Measurements from ENCODE around the gene CDS1. TPM values are rescaled to one million over a fixed set of nuclear protein-coding genes. Genes with fewer than 3 reads are reported as not detected.

The CDS1 gene
- total and polyA plus RNA-seq, 7 experiments from 2014 or later, result 0.39 to 0.95 (median 0.71) TPM; not detected in 1

DNA sequence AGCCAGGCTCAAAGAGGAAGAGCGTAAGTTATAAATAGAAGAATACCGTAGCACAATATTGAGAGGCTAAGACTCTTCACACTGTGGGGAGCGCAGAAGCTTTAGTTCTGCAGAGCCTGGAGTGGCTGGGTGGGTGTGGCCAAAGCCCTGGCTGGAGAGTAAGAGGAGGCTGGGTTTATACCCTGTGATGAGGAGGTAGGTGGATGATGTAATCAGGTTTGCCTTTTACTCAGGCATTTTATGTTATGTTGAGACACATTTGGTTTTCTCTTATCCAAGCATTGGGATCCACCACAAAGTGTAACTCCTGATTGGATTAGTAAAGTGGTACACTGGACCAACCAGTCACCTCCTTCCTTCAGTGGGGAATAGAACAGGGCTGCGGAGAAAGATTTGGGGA lies 13.9 kb downstream of the CDS1 start:
- Mint-ChIP-seq H3K4me3 (no peak overlapping the region), H3K27ac (no peak overlapping the region), H3K27me3 (peaks cover 0 to 17% (median 3%) of the 10 kb centered on the region in 5 donors), H3K4me1 (no peaks in the 10 kb centered on the region), H3K9me3 (no peaks in the 10 kb centered on the region), H3K36me3 (peaks cover 0 to 8% (median 0%) of the 10 kb centered on the region in 5 donors)
- H3K27me3 ChIP-seq (ENCODE audit: control insufficient read depth in 2 of 2, insufficient read depth in 2 of 2, low read length in 2 of 2), result no peaks in the 10 kb centered on the region
- H3K9me3 ChIP-seq (ENCODE audit: control insufficient read depth in 2 of 3, low read length in 3 of 3), result no peaks in the 10 kb centered on the region
- H3K4me3 ChIP-seq (ENCODE audit: low read length), result no peak overlapping the region
- ChIA-PET POLR2A (interaction anchor here (0.6 kb wide), 1 partner anchor 145 kb away, joined by 3 read pairs; no protein-coding TSS in a partner anchor), CTCF (no interaction called here)
- H3K27ac ChIP-seq (ENCODE audit: low read depth, low read length), result no peak overlapping the region
- no peaks in the 10 kb centered on the region for H3K36me3 ChIP-seq (ENCODE audit: control insufficient read depth in 2 of 3, insufficient read depth in 3 of 3, low read length in 3 of 3)
- no peaks in the 10 kb centered on the region for H3K4me1 ChIP-seq (ENCODE audit: control insufficient read depth in 2 of 2, insufficient read depth in 2 of 2, low read length in 2 of 2)
- no peak for DNase-seq
- no peak for ATAC-seq
- intact Hi-C loops (cut with micrococcal nuclease), result no loop called here

DNA sequence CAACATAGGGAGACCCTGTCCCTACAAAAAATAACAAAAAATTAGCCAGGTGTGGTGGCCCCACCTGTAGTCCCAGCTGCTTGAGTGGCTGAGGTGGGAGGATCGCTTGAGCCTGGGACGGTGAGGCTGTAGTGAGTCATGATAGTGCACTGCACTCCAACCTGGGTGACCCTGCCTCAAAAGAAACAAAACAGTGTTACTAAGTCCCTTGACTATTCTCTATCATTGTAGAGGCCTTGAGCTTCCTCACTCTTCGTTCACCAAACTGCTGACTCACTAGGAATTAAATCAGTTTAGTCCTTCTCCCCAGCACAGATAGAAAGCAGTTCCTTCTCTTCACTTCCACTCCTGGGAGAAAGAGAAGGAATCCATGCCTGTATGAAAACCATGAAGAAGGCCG lies 14.5 kb downstream of the CDS1 start:
- intact Hi-C loops (cut with micrococcal nuclease), result no loop called here
- no peaks in the 10 kb centered on the region for H3K9me3 Mint-ChIP-seq
- H3K4me1 Mint-ChIP-seq, result no peaks in the 10 kb centered on the region
- no peaks in the 10 kb centered on the region for H3K27me3 ChIP-seq (ENCODE audit: control insufficient read depth in 2 of 2, insufficient read depth in 2 of 2, low read length in 2 of 2)
- H3K4me3 ChIP-seq (ENCODE audit: low read length), result no peak overlapping the region
- H3K36me3 Mint-ChIP-seq, result peaks cover 0 to 8% (median 0%) of the 10 kb centered on the region in 5 donors
- H3K27ac Mint-ChIP-seq, result no peak overlapping the region
- no peaks in the 10 kb centered on the region for H3K4me1 ChIP-seq (ENCODE audit: control insufficient read depth in 2 of 2, insufficient read depth in 2 of 2, low read length in 2 of 2)
- POLR2A ChIA-PET, result no interaction called here
- H3K4me3 Mint-ChIP-seq, result no peak overlapping the region
- no peaks in the 10 kb centered on the region for H3K36me3 ChIP-seq (ENCODE audit: control insufficient read depth in 2 of 3, insufficient read depth in 3 of 3, low read length in 3 of 3)
- CTCF ChIA-PET, result no interaction called here
- ATAC-seq (no peak), DNase-seq (no peak)
- H3K27me3 Mint-ChIP-seq, result peaks cover 0 to 11% (median 3%) of the 10 kb centered on the region in 5 donors
- no peak overlapping the region for H3K27ac ChIP-seq (ENCODE audit: low read depth, low read length)
- H3K9me3 ChIP-seq (ENCODE audit: control insufficient read depth in 2 of 3, low read length in 3 of 3), result no peaks in the 10 kb centered on the region

DNA sequence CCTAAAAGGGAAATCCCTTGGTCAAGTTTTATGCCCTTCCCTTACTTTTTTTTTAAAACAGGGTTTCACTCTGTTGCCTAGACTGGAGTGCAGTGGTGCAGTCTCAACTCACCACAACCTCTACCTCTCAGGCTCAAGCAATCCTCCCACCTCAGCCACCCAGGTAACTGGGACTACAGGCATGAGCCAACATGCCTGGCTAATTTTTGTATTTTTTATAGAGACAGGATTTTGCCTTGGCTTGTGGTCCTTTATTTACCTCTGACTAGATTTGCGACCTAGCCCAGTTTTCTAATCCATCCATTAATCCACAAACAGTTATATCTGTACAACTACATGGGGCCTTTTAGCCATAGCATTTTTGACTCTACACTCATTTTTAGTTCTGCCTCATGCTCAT lies 23.7 kb downstream of the CDS1 start:
- H3K9me3 Mint-ChIP-seq, result no peaks in the 10 kb centered on the region
- H3K9me3 ChIP-seq (ENCODE audit: control insufficient read depth in 2 of 3, low read length in 3 of 3), result no peaks in the 10 kb centered on the region
- ATAC-seq (no peak), DNase-seq (no peak)
- H3K27me3 ChIP-seq (ENCODE audit: control insufficient read depth in 2 of 2, insufficient read depth in 2 of 2, low read length in 2 of 2), result no peaks in the 10 kb centered on the region
- intact Hi-C loops (cut with micrococcal nuclease), result no loop called here
- H3K36me3 Mint-ChIP-seq, result peaks cover 0 to 33% (median 18%) of the 10 kb centered on the region in 5 donors
- no peak overlapping the region for H3K27ac ChIP-seq (ENCODE audit: low read depth, low read length)
- H3K4me3 Mint-ChIP-seq, result no peak overlapping the region
- H3K36me3 ChIP-seq (ENCODE audit: control insufficient read depth in 2 of 3, insufficient read depth in 3 of 3, low read length in 3 of 3), result no peaks in the 10 kb centered on the region
- H3K27me3 Mint-ChIP-seq, result no peaks in the 10 kb centered on the region
- H3K4me3 ChIP-seq (ENCODE audit: low read length), result no peak overlapping the region
- no peak overlapping the region for H3K27ac Mint-ChIP-seq
- no peaks in the 10 kb centered on the region for H3K4me1 Mint-ChIP-seq
- no peaks in the 10 kb centered on the region for H3K4me1 ChIP-seq (ENCODE audit: control insufficient read depth in 2 of 2, insufficient read depth in 2 of 2, low read length in 2 of 2)
- CTCF ChIA-PET, result no interaction called here
- POLR2A ChIA-PET, result no interaction called here

DNA sequence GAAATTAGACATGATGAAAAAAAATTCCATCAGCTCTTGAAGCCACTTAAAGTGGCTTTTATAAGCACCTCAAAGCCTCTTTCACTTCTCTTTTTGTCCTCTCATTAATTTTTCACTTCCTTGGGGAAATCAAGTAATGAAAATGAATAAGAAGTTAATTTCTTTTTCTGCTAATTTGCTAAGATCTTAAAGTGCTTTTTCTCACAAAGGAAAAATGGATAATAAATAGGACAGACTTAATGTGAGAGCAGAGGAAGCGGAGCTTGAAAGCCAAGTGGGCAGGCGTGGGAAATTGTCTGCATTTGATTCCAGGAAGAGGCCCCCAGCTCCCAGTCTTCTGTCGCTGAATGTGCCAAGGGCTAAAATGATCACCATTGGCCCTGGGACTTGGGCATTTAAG lies 28.6 kb downstream of the CDS1 start:
- no peaks in the 10 kb centered on the region for H3K4me1 Mint-ChIP-seq
- H3K27ac Mint-ChIP-seq, result no peak overlapping the region
- no peaks in the 10 kb centered on the region for H3K9me3 Mint-ChIP-seq
- Histone ChIP-seq H3K4me3 (ENCODE audit: low read length) (no peak overlapping the region), H3K27ac (ENCODE audit: low read depth, low read length) (no peak overlapping the region), H3K9me3 (ENCODE audit: control insufficient read depth in 2 of 3, low read length in 3 of 3) (no peaks in the 10 kb centered on the region), H3K4me1 (ENCODE audit: control insufficient read depth in 2 of 2, insufficient read depth in 2 of 2, low read length in 2 of 2) (no peaks in the 10 kb centered on the region), H3K36me3 (ENCODE audit: control insufficient read depth in 2 of 3, insufficient read depth in 3 of 3, low read length in 3 of 3) (no peaks in the 10 kb centered on the region), H3K27me3 (ENCODE audit: control insufficient read depth in 2 of 2, insufficient read depth in 2 of 2, low read length in 2 of 2) (no peaks in the 10 kb centered on the region)
- H3K36me3 Mint-ChIP-seq, result peaks cover 0 to 33% (median 18%) of the 10 kb centered on the region in 5 donors
- DNase-seq, result no peak
- ChIA-PET CTCF (no interaction called here), POLR2A (no interaction called here)
- intact Hi-C loops (cut with micrococcal nuclease), result no loop called here
- ATAC-seq, result no peak
- H3K4me3 Mint-ChIP-seq, result no peak overlapping the region
- H3K27me3 Mint-ChIP-seq, result peaks cover 0 to 6% (median 0%) of the 10 kb centered on the region in 5 donors

DNA sequence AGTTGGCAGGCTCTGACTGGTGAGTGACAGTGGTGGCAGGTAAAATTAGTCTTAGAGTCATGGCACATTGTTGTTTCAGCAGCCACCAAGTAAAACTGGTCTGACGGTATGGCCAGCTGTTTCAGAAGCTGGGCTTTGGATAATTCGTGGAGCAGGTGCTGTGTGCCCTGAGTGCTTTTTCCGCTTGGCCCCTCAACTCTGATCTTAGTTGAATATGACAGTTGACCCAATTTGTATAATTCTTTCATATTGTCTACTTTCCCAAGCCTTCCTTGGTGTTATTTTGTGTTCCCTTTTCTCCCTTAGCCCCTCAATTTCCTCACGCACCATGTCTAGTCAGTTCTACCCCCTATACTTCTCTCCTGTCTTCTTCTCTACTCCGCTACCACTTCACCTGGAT lies 32.0 kb downstream of the CDS1 start:
- ATAC-seq (no peak), DNase-seq (no peak)
- no peaks in the 10 kb centered on the region for H3K27me3 ChIP-seq (ENCODE audit: control insufficient read depth in 2 of 2, insufficient read depth in 2 of 2, low read length in 2 of 2)
- H3K4me1 Mint-ChIP-seq, result no peaks in the 10 kb centered on the region
- H3K36me3 Mint-ChIP-seq, result peaks cover 0 to 17% (median 6%) of the 10 kb centered on the region in 5 donors
- no peak overlapping the region for H3K27ac Mint-ChIP-seq
- ChIA-PET POLR2A (no interaction called here), CTCF (interaction anchor here (0.6 kb wide), 1 partner anchor 161 kb away, joined by 3 read pairs; no protein-coding TSS in a partner anchor)
- H3K9me3 Mint-ChIP-seq, result no peaks in the 10 kb centered on the region
- H3K27me3 Mint-ChIP-seq, result peaks cover 0 to 6% (median 0%) of the 10 kb centered on the region in 5 donors
- H3K4me3 ChIP-seq (ENCODE audit: low read length), result no peak overlapping the region
- H3K27ac ChIP-seq (ENCODE audit: low read depth, low read length), result no peak overlapping the region
- H3K4me3 Mint-ChIP-seq, result no peak overlapping the region
- H3K4me1 ChIP-seq (ENCODE audit: control insufficient read depth in 2 of 2, insufficient read depth in 2 of 2, low read length in 2 of 2), result no peaks in the 10 kb centered on the region
- H3K9me3 ChIP-seq (ENCODE audit: control insufficient read depth in 2 of 3, low read length in 3 of 3), result no peaks in the 10 kb centered on the region
- intact Hi-C loops (cut with micrococcal nuclease), result no loop called here
- H3K36me3 ChIP-seq (ENCODE audit: control insufficient read depth in 2 of 3, insufficient read depth in 3 of 3, low read length in 3 of 3), result no peaks in the 10 kb centered on the region

DNA sequence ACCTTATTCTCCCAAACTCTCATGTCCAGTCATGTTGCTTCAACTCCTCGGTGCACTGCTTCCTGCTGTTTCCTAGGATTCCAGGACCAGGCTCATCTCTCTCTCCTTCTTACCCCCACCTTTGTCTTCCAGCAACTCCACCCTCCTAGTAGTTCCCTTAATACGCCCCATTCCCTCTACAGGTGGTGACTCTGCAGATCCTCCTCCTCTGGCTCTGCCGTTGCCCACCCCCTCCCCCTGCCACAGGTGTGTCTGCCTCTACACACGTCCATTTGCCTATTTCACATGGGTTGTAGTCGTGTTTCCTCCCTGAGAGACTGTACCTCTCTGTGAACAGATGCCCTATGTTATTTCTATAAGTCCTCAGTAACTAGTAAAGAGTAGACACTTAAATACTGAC lies 32.4 kb downstream of the CDS1 start:
- ChIA-PET POLR2A (no interaction called here), CTCF (no interaction called here)
- Histone ChIP-seq H3K27me3 (ENCODE audit: control insufficient read depth in 2 of 2, insufficient read depth in 2 of 2, low read length in 2 of 2) (no peaks in the 10 kb centered on the region), H3K9me3 (ENCODE audit: control insufficient read depth in 2 of 3, low read length in 3 of 3) (no peaks in the 10 kb centered on the region), H3K27ac (ENCODE audit: low read depth, low read length) (no peak overlapping the region), H3K36me3 (ENCODE audit: control insufficient read depth in 2 of 3, insufficient read depth in 3 of 3, low read length in 3 of 3) (no peaks in the 10 kb centered on the region), H3K4me1 (ENCODE audit: control insufficient read depth in 2 of 2, insufficient read depth in 2 of 2, low read length in 2 of 2) (no peaks in the 10 kb centered on the region), H3K4me3 (ENCODE audit: low read length) (no peak overlapping the region)
- ATAC-seq (no peak), DNase-seq (no peak)
- H3K4me3 Mint-ChIP-seq, result no peak overlapping the region
- H3K27me3 Mint-ChIP-seq, result peaks cover 0 to 6% (median 0%) of the 10 kb centered on the region in 5 donors
- H3K36me3 Mint-ChIP-seq, result peaks cover 0 to 13% (median 1%) of the 10 kb centered on the region in 5 donors
- H3K27ac Mint-ChIP-seq, result no peak overlapping the region
- H3K9me3 Mint-ChIP-seq, result no peaks in the 10 kb centered on the region
- H3K4me1 Mint-ChIP-seq, result no peaks in the 10 kb centered on the region
- intact Hi-C loops (cut with micrococcal nuclease), result no loop called here

DNA sequence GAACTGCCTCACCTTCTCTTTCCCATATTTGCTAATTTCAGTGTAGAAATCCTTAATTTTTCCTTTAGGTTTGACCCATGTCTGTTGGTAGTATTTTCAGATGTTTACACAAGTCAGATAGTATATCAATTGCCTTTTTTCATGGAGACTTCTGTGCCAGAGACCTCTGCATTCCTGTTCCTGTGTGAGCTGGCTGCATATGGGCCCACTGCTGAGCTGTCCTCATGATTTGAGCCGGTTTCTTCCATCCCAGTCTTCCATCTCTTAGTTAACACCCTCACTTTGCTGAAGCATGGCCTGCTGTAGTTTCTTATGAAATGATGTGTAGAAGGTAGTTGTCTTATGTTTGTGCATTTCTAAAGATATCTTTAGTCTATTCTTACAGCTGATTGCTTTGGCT lies 40.0 kb downstream of the CDS1 start:
- no peak overlapping the region for H3K4me3 ChIP-seq (ENCODE audit: low read length)
- H3K36me3 Mint-ChIP-seq, result peaks cover 0 to 12% (median 4%) of the 10 kb centered on the region in 5 donors
- H3K4me1 ChIP-seq (ENCODE audit: control insufficient read depth in 2 of 2, insufficient read depth in 2 of 2, low read length in 2 of 2), result no peaks in the 10 kb centered on the region
- no peak overlapping the region for H3K27ac ChIP-seq (ENCODE audit: low read depth, low read length)
- no peaks in the 10 kb centered on the region for H3K36me3 ChIP-seq (ENCODE audit: control insufficient read depth in 2 of 3, insufficient read depth in 3 of 3, low read length in 3 of 3)
- DNase-seq (no peak), ATAC-seq (no peak)
- CTCF ChIA-PET, result no interaction called here
- no peaks in the 10 kb centered on the region for H3K4me1 Mint-ChIP-seq
- H3K4me3 Mint-ChIP-seq, result no peak overlapping the region
- no peak overlapping the region for H3K27ac Mint-ChIP-seq
- H3K9me3 Mint-ChIP-seq, result no peaks in the 10 kb centered on the region
- no peaks in the 10 kb centered on the region for H3K27me3 ChIP-seq (ENCODE audit: control insufficient read depth in 2 of 2, insufficient read depth in 2 of 2, low read length in 2 of 2)
- intact Hi-C loops (cut with micrococcal nuclease), result no loop called here
- no peaks in the 10 kb centered on the region for H3K9me3 ChIP-seq (ENCODE audit: control insufficient read depth in 2 of 3, low read length in 3 of 3)
- no peaks in the 10 kb centered on the region for H3K27me3 Mint-ChIP-seq
- POLR2A ChIA-PET, result no interaction called here
